Measurements from ENCODE around the gene PEX5L. TPM values are rescaled to one million over a fixed set of nuclear protein-coding genes. Genes with fewer than 3 reads are reported as not detected.

PEX5L gene
- total and polyA plus RNA-seq, 2 experiments from 2014 or later: 0.07 to 0.30 TPM

- no peak for TF ChIP-seq CTCF (IDR thresholded peaks at IDR 0.05; ENCODE audit: low read depth, low read length)
- H3K4me1 ChIP-seq (ENCODE audit: low read depth): peaks cover 6% of the 10 kb centered on the region
- no peak for DNase-seq (ENCODE audit: low read depth in 1 of 2, low spot score in 1 of 2)
These were observed 63.8 kb downstream of the PEX5L start for GRCh38 chr3:179972881-179973423.

GRCh38 chr3:179971280-179971679 is 65.5 kb downstream of the PEX5L start:
- Histone ChIP-seq H3K27ac (no peak overlapping the region), H3K4me1 (ENCODE audit: low read depth) (peaks cover 6% of the 10 kb centered on the region), H3K27me3 (no peaks in the 10 kb centered on the region), H3K4me3 (no peak overlapping the region), H3K9me3 (ENCODE audit: low read depth) (no peaks in the 10 kb centered on the region), H3K36me3 (no peaks in the 10 kb centered on the region)
- TF ChIP-seq CTCF (IDR thresholded peaks at IDR 0.05; ENCODE audit: low read depth, low read length): no peak
- DNase-seq (ENCODE audit: low read depth in 1 of 2, low spot score in 1 of 2): no peak

More at GRCh38 chr3:179972881-179973423, 63.8 kb downstream of the PEX5L start:
- Histone ChIP-seq H3K27me3 (no peaks in the 10 kb centered on the region), H3K36me3 (no peaks in the 10 kb centered on the region), H3K27ac (no peak overlapping the region), H3K4me3 (no peak overlapping the region), H3K9me3 (ENCODE audit: low read depth) (no peaks in the 10 kb centered on the region)

- H3K4me3 ChIP-seq: no peak overlapping the region
- DNase-seq (ENCODE audit: low read depth in 1 of 2, low spot score in 1 of 2): no peak
- no peaks in the 10 kb centered on the region for H3K9me3 ChIP-seq (ENCODE audit: low read depth)
- no peaks in the 10 kb centered on the region for H3K27me3 ChIP-seq
- H3K4me1 ChIP-seq (ENCODE audit: low read depth): peaks cover 6% of the 10 kb centered on the region
- TF ChIP-seq CTCF (IDR thresholded peaks at IDR 0.05; ENCODE audit: low read depth, low read length): no peak
- no peaks in the 10 kb centered on the region for H3K36me3 ChIP-seq
- no peak overlapping the region for H3K27ac ChIP-seq
These were observed 66.0 kb downstream of the PEX5L start for GRCh38 chr3:179970746-179971145.

GRCh38 chr3:179969525-179969924 is 67.2 kb downstream of the PEX5L start:
- Histone ChIP-seq H3K4me3 (no peak overlapping the region), H3K36me3 (no peaks in the 10 kb centered on the region), H3K9me3 (ENCODE audit: low read depth) (no peaks in the 10 kb centered on the region), H3K4me1 (ENCODE audit: low read depth) (peaks cover 6% of the 10 kb centered on the region), H3K27ac (no peak overlapping the region), H3K27me3 (no peaks in the 10 kb centered on the region)
- DNase-seq (ENCODE audit: low read depth in 1 of 2, low spot score in 1 of 2): no peak
- TF ChIP-seq CTCF (IDR thresholded peaks at IDR 0.05; ENCODE audit: low read depth, low read length): no peak

- Histone ChIP-seq H3K36me3 (no peaks in the 10 kb centered on the region), H3K27me3 (no peaks in the 10 kb centered on the region), H3K4me3 (no peak overlapping the region), H3K9me3 (ENCODE audit: low read depth) (no peaks in the 10 kb centered on the region), H3K4me1 (ENCODE audit: low read depth) (no peaks in the 10 kb centered on the region), H3K27ac (no peak overlapping the region)
- TF ChIP-seq CTCF (IDR thresholded peaks at IDR 0.05; ENCODE audit: low read depth, low read length): no peak
- no peak for DNase-seq (ENCODE audit: low read depth in 1 of 2, low spot score in 1 of 2)
These were observed 69.1 kb downstream of the PEX5L start for GRCh38 chr3:179967622-179968021.

All from cardiac muscle cell (in vitro differentiated cells and primary cell).